Heart right ventricle (tissue), 16 donors: ENCODE data around the gene NOSTRIN. TPM values are rescaled to one million over a fixed set of nuclear protein-coding genes. Genes with fewer than 3 reads are reported as not detected.

Source experiments
- ATAC-seq, 8 donors: fragments of 200-7000 bp; cut with Tn5 transposase; one replicate each; pipeline ENCODE4 v1.9.1; 2020; ENCODE audit warnings: mild to moderate bottlenecking in 8 of 8, moderate library complexity in 8 of 8, moderate number of reproducible peaks in 1 of 8
- DNase-seq, 2 donors: peaks; one replicate each; pipeline ENCODE4 v3.0.0-alpha.2; 2020
- H3K27ac ChIP-seq, 10 donors: fragments of 200-600 bp; sonication (generic) in 2 of 10; one replicate each; pipeline versions ENCODE4 v1.5.0 to v1.8.0; 2020 to 2022; ENCODE audit warnings: mild to moderate bottlenecking in 3 of 10
- H3K27me3 ChIP-seq, 7 donors: fragments of 200-600 bp; one replicate each; pipeline ENCODE4 v1.8.0; 2021 to 2022; ENCODE audit warnings: mild to moderate bottlenecking in 2 of 7
- H3K36me3 ChIP-seq, 9 donors: fragments of 200-600 bp; sonication (generic) in 1 of 9; one replicate each; pipeline versions ENCODE4 v1.5.0 to v1.8.0; 2020 to 2022; ENCODE audit warnings: mild to moderate bottlenecking in 2 of 9
- H3K4me1 ChIP-seq, 9 donors: fragments of 200-600 bp; sonication (generic) in 1 of 9; one replicate each; pipeline versions ENCODE4 v1.5.0 to v1.8.0; 2020 to 2022; ENCODE audit warnings: mild to moderate bottlenecking in 4 of 9
- H3K4me3 ChIP-seq, 10 donors: fragments of 200-600 bp; sonication (generic) in 2 of 10; one replicate each; pipeline versions ENCODE4 v1.5.0 to v1.8.0; 2020 to 2022; ENCODE audit warnings: mild to moderate bottlenecking in 7 of 10, moderate library complexity in 2 of 10
- H3K9me3 ChIP-seq, 11 donors: fragments of 200-600 bp in 10 of 11; sonication (generic) in 2 of 11; one replicate each; pipeline versions ENCODE4 v1.5.0 to v1.8.0; 2013 to 2022; ENCODE audit warnings: mild to moderate bottlenecking in 2 of 11, control low read depth in 1 of 11, moderate library complexity in 1 of 11
- WGBS, 2 donors: extraction: QIAGEN DNeasy Blood & Tissue Kit; methylation state at CpG; one replicate each; pipeline ENCODE4 v1.1.7; 2013; ENCODE audit warnings: inconsistent platforms in 1 of 2; 5-methylcytosine and 5-hydroxymethylcytosine counted together
- intact Hi-C, 10 donors: fragments of 100-400 bp; cut with DNase I; formaldehyde crosslinking; loops; one replicate each; pipeline versions ENCODE4 v1.11.1 to v1.14.2; 2022
- polyA plus RNA-seq, 2 donors: library from polyadenylated mRNA; stranded (reverse); fragments of 200-250 nt; gene quantifications; one replicate each; pipeline ENCODE4 v1.2.3, GENCODE V29; 2013
- total RNA-seq, 10 donors: library from RNA; stranded (reverse); fragmentation: NEBNext Ultra II Directional in 3 of 10; extraction: Animal tissue kit (Norgen Biotek cat#: 25700) in 3 of 10; gene quantifications; one replicate each; pipeline versions ENCODE4 v1.2.1 to v1.2.4, GENCODE V29; 2021 to 2023
- TF ChIP-seq, protein P1 (sequence below), 9 donors: fragments of 200-600 bp; sonication (generic) in 2 of 9; IDR thresholded peaks; one replicate each; pipeline versions ENCODE4 v1.5.0 to v1.8.0; 2021 to 2022; ENCODE audit warnings: antibody characterized with exemption in 9 of 9, mild to moderate bottlenecking in 5 of 9, moderate library complexity in 1 of 9
- donor health status: Arrhythmogenic right ventricular cardiomyopathy.
- donor health status: ischemic (EF 13 %, LVEDD 7.1; RV severe dilation, severe dysfunction).
- donor health status: healthy with polysubstance abuse.
- donor health status: DM: no; HTN: yes; CAD: no.
- donor health status: DM: no; HTN: no; CAD: no.
- donor health status: ischemic (EF 25% LVEDD 6.9; RV normal size, moderate dysfunction).
- donor health status: ischemic (EF 25% LVEDD 5.7; RV mildly dilated, moderate dysfunction).
- donor health status: healthy.
- donor health status: DM: yes; HTN: yes; CAD: no.
- donor health status: Ischemic cardiomyopathy.
- donor health status: ischemic (EF 35%, LVEDD 5.7; RV mildly dilated, moderate dysfunction).
- donor health status: nonischemic (EF 11% LVEDD 7.7; RV severe dilation, severe dysfunction).
- donor health status: DM: yes; HTN: yes; CAD: no.
- donor health status: PGD.
- donor health status: ischemic (EF 29% LVEDD 5.4; RV normal size, mild dysfunction).
- donor health status: nonischemic (EF 23%, LVEDD 6.1; RV moderate dilation, normal function).

NOSTRIN gene
- total and polyA plus RNA-seq, 12 donors, result 5.0 to 44.6 (median 12.2) TPM

GRCh38 chr2:168851674-168852320 is 49.4 kb downstream of the NOSTRIN start:
- H3K9me3 ChIP-seq, result no peaks in the 10 kb centered on the region
- H3K36me3 ChIP-seq, result peaks cover 0 to 73% (median 0%) of the 10 kb centered on the region in 9 donors
- ATAC-seq (no peak), DNase-seq (peak in 1 of 2 donors; percentile 22)
- H3K4me1 ChIP-seq, result peaks cover 0 to 8% (median 0%) of the 10 kb centered on the region in 9 donors
- TF ChIP-seq, protein P1, sequence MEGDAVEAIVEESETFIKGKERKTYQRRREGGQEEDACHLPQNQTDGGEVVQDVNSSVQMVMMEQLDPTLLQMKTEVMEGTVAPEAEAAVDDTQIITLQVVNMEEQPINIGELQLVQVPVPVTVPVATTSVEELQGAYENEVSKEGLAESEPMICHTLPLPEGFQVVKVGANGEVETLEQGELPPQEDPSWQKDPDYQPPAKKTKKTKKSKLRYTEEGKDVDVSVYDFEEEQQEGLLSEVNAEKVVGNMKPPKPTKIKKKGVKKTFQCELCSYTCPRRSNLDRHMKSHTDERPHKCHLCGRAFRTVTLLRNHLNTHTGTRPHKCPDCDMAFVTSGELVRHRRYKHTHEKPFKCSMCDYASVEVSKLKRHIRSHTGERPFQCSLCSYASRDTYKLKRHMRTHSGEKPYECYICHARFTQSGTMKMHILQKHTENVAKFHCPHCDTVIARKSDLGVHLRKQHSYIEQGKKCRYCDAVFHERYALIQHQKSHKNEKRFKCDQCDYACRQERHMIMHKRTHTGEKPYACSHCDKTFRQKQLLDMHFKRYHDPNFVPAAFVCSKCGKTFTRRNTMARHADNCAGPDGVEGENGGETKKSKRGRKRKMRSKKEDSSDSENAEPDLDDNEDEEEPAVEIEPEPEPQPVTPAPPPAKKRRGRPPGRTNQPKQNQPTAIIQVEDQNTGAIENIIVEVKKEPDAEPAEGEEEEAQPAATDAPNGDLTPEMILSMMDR (IDR thresholded peaks at IDR 0.05), result no peak
- intact Hi-C loops, result loop anchor here in 2 of 10 donors (1.0 to 10.0 kb wide), 2 partner anchors 77 to 78 kb away; no protein-coding TSS in a partner anchor
- WGBS, 2 donors, result 79 to 86% methylated on average over 5 of the region's 5 CpGs
- H3K27me3 ChIP-seq, result no peaks in the 10 kb centered on the region
- no peak overlapping the region for H3K4me3 ChIP-seq
- no peak overlapping the region for H3K27ac ChIP-seq

DNA sequence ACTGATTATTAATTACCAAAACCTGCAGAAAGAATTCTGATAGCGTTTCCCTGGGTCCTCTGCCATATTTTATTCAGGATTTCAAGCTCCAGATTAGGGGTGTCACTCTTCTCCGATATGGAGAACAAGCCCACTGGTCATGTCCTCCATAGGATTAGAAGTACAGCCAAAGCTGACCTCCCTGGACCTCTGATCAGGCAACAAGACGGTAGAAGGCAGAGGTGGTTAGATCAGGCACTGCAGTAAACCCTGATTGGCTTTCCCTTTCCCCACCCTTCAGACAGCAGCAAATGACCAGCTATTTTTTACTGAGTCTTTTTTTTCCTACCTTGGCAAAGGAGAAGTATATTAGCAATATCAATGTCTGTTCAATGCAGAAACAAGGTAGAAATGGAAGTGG is 50.0 kb downstream of the NOSTRIN start:
- Histone ChIP-seq H3K4me1 (peaks cover 0 to 15% (median 0%) of the 10 kb centered on the region in 9 donors), H3K36me3 (peaks cover 0 to 72% (median 0%) of the 10 kb centered on the region in 9 donors), H3K27ac (no peak overlapping the region), H3K27me3 (no peaks in the 10 kb centered on the region), H3K9me3 (no peaks in the 10 kb centered on the region), H3K4me3 (no peak overlapping the region)
- TF ChIP-seq, protein P1 (IDR thresholded peaks at IDR 0.05), result no peak
- intact Hi-C loops, result loop anchor here in 1 of 10 donors (10.0 kb wide), 1 partner anchor 78 kb away; no protein-coding TSS in a partner anchor
- DNase-seq, result no peak
- 33 to 71% methylated on average over 3 of the region's 3 CpGs for WGBS, 2 donors
- ATAC-seq, result no peak

- DNase-seq, result no peak
- TF ChIP-seq, protein P1 (IDR thresholded peaks at IDR 0.05), result no peak
- Histone ChIP-seq H3K27me3 (no peaks in the 10 kb centered on the region), H3K4me1 (peaks cover 0 to 15% (median 0%) of the 10 kb centered on the region in 9 donors), H3K27ac (no peak overlapping the region), H3K9me3 (no peaks in the 10 kb centered on the region), H3K4me3 (no peak overlapping the region), H3K36me3 (peaks cover 0 to 78% (median 0%) of the 10 kb centered on the region in 9 donors)
- intact Hi-C loops, result loop anchor here in 1 of 10 donors (10.0 kb wide), 1 partner anchor 79 kb away; no protein-coding TSS in a partner anchor
- ATAC-seq, result no peak
- whole genome bisulfite sequencing, 2 donors, result 97 to 100% methylated on average over 1 of the region's 1 CpG
Observed at GRCh38 chr2:168853471-168853870, 51.0 kb downstream of the NOSTRIN start.

DNA sequence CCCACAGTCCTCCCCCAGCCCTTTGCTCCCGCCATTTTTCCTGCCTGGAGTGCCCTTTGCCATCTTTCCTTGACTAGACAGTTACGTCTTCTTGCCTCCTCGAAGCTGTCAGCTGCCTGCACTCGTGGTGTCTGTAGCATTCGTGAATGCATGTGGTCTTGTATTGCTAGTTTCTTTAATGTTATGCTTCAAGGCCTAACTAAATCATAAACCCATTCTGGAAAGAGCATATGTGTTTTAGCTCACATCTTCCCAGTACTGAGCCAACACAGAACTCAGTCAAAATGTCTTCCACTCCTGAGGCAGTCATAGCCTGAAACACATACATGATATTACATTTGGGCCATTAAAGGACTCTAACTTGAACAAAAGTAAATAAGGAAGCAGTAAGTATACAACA is 52.2 kb downstream of the NOSTRIN start:
- Histone ChIP-seq H3K27me3 (no peaks in the 10 kb centered on the region), H3K4me3 (no peak overlapping the region), H3K4me1 (peaks cover 0 to 15% (median 0%) of the 10 kb centered on the region in 9 donors), H3K9me3 (no peaks in the 10 kb centered on the region), H3K27ac (no peak overlapping the region), H3K36me3 (peaks cover 0 to 90% (median 5%) of the 10 kb centered on the region in 9 donors)
- DNase-seq (no peak), ATAC-seq (no peak)
- WGBS, 2 donors, result 95 to 96% methylated on average over 5 of the region's 5 CpGs
- intact Hi-C loops, result loop anchor here in 1 of 10 donors (10.0 kb wide), 1 partner anchor 80 kb away; no protein-coding TSS in a partner anchor
- TF ChIP-seq, protein P1 (IDR thresholded peaks at IDR 0.05), result no peak
